Common myeloid progenitor, CD34-positive (primary cell): ENCODE results near the gene KLK4.

Source experiments
- CTCF ChIA-PET: fragments of 350-600 bp; sonication (Branson Sonifier 250); formaldehyde crosslinking; loops from one replicate; lab custom pipeline; 2021; ENCODE audit warnings: antibody characterized with exemption; lab: Charles Lee
- POLR2A ChIA-PET: fragments of 350-600 bp; sonication (Branson Sonifier 250); formaldehyde crosslinking; loops from one replicate; lab custom pipeline; 2021; ENCODE audit warnings: antibody characterized with exemption; lab: Charles Lee
- DNase-seq, 3 donors: peaks; one replicate each; pipeline versions ENCODE4 v3.0.0 to v3.0.0-alpha.2; 2013
- H3K27ac ChIP-seq, 2 experiments: 1 replicate in 1 of 2; 2 replicates in 1 of 2; pipeline ENCODE4 v1.7.0; 2013; ENCODE audit warnings: inconsistent platforms in 2 of 2, low read length in 2 of 2, mild to moderate bottlenecking in 2 of 2, low read depth in 1 of 2, moderate library complexity in 1 of 2; ENCODE audit not compliant: severe bottlenecking in 2 of 2, insufficient read depth in 1 of 2, poor library complexity in 1 of 2
- H3K27me3 ChIP-seq, 5 experiments: replicated peaks in 2 of 5; 1 replicate in 3 of 5; 2 replicates in 2 of 5; pipeline versions ENCODE4 v1.6.1 to v1.7.0; 2013; ENCODE audit warnings: low read length in 4 of 5, mild to moderate bottlenecking in 2 of 5, moderate library complexity in 2 of 5, inconsistent platforms in 1 of 5; ENCODE audit not compliant: insufficient read depth in 5 of 5, control insufficient read depth in 4 of 5
- H3K36me3 ChIP-seq, 4 experiments: 1 replicate in 2 of 4; 2 replicates in 2 of 4; pipeline versions ENCODE4 v1.6.1 to v1.7.0; 2013; ENCODE audit warnings: low read length in 3 of 4, control low read depth in 1 of 4, mild to moderate bottlenecking in 1 of 4; ENCODE audit not compliant: control insufficient read depth in 4 of 4, insufficient read depth in 4 of 4
- H3K4me1 ChIP-seq, 4 experiments: 1 replicate in 3 of 4; 2 replicates in 1 of 4; pipeline versions ENCODE4 v1.6.1 to v1.7.1; 2013; ENCODE audit warnings: low read length in 3 of 4, mild to moderate bottlenecking in 3 of 4, control low read depth in 1 of 4, inconsistent platforms in 1 of 4, moderate library complexity in 1 of 4; ENCODE audit not compliant: control insufficient read depth in 4 of 4, insufficient read depth in 4 of 4; ENCODE audit errors: control extremely low read depth in 1 of 4
- H3K4me3 ChIP-seq, 7 experiments: 1 replicate in 4 of 7; 2 replicates in 3 of 7; pipeline versions ENCODE4 v1.5.1 to v1.7.0; 2013; ENCODE audit warnings: mild to moderate bottlenecking in 7 of 7, low read length in 6 of 7, moderate library complexity in 6 of 7, inconsistent platforms in 2 of 7, low read depth in 2 of 7, control low read depth in 1 of 7; ENCODE audit not compliant: insufficient read depth in 4 of 7, control insufficient read depth in 1 of 7; ENCODE audit errors: extremely low read depth in 1 of 7
- H3K9me3 ChIP-seq, 5 experiments: 1 replicate in 4 of 5; 2 replicates in 1 of 5; pipeline versions ENCODE4 v1.6.1 to v1.7.1; 2013; ENCODE audit warnings: low read length in 4 of 5, mild to moderate bottlenecking in 2 of 5, inconsistent platforms in 1 of 5, low read depth in 1 of 5, moderate library complexity in 1 of 5; ENCODE audit not compliant: control insufficient read depth in 4 of 5, insufficient read depth in 2 of 5; ENCODE audit errors: control extremely low read depth in 1 of 5
- WGBS: methylation state at CpG from one replicate; pipeline ENCODE4 v1.1.5; 2013; ENCODE audit not compliant: insufficient coverage; 5-methylcytosine and 5-hydroxymethylcytosine counted together

KLK4 gene

GRCh38 chr19:50906217-50906616 lies 5.0 kb downstream of the KLK4 start:
- Histone ChIP-seq H3K36me3 (no peaks in the 10 kb centered on the region), H3K4me3 (no peak overlapping the region), H3K9me3 (no peaks in the 10 kb centered on the region), H3K4me1 (peaks cover 0 to 8% (median 1%) of the 10 kb centered on the region in 4 experiments), H3K27ac (no peak overlapping the region), H3K27me3 (peaks cover 3 to 49% (median 25%) of the 10 kb centered on the region in 5 experiments)
- ChIA-PET POLR2A (no interaction called here), CTCF (interaction anchor here (1.1 to 1.3 kb wide), 2 partner anchors 11 to 14 kb away, joined by 3 to 4 read pairs; no protein-coding TSS in a partner anchor)
- peak in 2 of 3 donors; percentile 45 to 60 for DNase-seq
- 20% methylated on average over 4 of the region's 5 CpGs for WGBS

DNA sequence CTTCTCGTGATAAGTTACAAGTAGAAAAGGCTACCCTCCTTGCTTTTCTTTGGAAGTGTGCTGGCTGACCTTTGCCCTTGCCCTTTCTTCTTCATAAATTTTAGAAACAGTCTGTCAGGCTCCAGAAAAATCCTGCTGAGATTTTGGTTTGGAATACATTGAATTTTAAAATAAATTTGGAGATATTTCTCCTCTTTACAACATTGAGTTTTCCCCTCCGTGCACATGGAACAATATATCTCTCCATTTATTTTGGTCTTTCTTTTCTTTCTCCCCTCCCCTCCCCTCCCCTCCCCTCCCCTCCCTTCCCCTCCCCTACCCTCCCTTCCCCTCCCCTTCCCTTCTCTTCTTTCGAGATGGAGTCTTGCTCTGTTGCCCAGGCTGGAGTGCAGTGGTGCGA lies 8.6 kb downstream of the KLK4 start:
- WGBS: 100% methylated on average over 1 of the region's 4 CpGs
- Histone ChIP-seq H3K27ac (no peak overlapping the region), H3K4me1 (no peaks in the 10 kb centered on the region), H3K9me3 (no peaks in the 10 kb centered on the region), H3K27me3 (peaks cover 0 to 26% (median 8%) of the 10 kb centered on the region in 5 experiments), H3K4me3 (no peak overlapping the region), H3K36me3 (no peaks in the 10 kb centered on the region)
- ChIA-PET POLR2A (no interaction called here), CTCF (no interaction called here)
- DNase-seq: no peak

GRCh38 chr19:50899569-50899968 lies 11.6 kb downstream of the KLK4 start:
- peaks cover 0 to 28% (median 3%) of the 10 kb centered on the region in 5 experiments for H3K27me3 ChIP-seq
- peaks cover 0 to 6% (median 3%) of the 10 kb centered on the region in 5 experiments for H3K9me3 ChIP-seq
- no peaks in the 10 kb centered on the region for H3K4me1 ChIP-seq
- WGBS: 94% methylated on average over 3 of the region's 3 CpGs
- no peak overlapping the region for H3K27ac ChIP-seq
- DNase-seq: no peak
- POLR2A ChIA-PET: no interaction called here
- CTCF ChIA-PET: interaction anchor here (1.0 kb wide), 1 partner anchor 23 kb away, joined by 3 read pairs; no protein-coding TSS in a partner anchor
- H3K36me3 ChIP-seq: no peaks in the 10 kb centered on the region
- no peak overlapping the region for H3K4me3 ChIP-seq

GRCh38 chr19:50898018-50898417 lies 13.2 kb downstream of the KLK4 start:
- no peak for DNase-seq
- WGBS: 79% methylated on average over 2 of the region's 4 CpGs
- H3K9me3 ChIP-seq: peaks cover 0 to 8% (median 4%) of the 10 kb centered on the region in 5 experiments
- no peak overlapping the region for H3K27ac ChIP-seq
- H3K36me3 ChIP-seq: no peaks in the 10 kb centered on the region
- H3K4me3 ChIP-seq: no peak overlapping the region
- peaks cover 0 to 28% (median 3%) of the 10 kb centered on the region in 5 experiments for H3K27me3 ChIP-seq
- H3K4me1 ChIP-seq: no peaks in the 10 kb centered on the region
- ChIA-PET CTCF (no interaction called here), POLR2A (no interaction called here)

DNA sequence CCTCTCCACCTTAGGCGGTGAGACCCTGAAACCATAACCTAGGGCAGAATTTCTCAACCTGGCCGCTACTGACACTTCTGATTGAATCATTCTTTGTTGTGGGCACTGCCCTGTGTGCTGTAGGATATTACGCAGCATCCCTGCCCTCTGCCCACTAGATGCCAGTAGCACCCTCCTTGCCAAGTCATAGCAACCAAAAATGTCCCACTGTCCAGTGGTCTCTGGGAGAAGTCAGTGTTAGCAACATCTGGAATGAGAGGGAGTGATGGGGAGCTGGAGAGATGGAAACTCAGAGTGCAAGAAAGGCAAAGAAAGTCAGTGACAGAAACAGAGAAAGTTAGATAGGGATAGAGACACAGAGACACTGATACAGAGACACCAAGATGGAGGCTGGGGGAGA lies 13.6 kb downstream of the KLK4 start:
- Histone ChIP-seq H3K4me3 (no peak overlapping the region), H3K4me1 (no peaks in the 10 kb centered on the region), H3K27ac (no peak overlapping the region), H3K9me3 (peaks cover 0 to 8% (median 4%) of the 10 kb centered on the region in 5 experiments), H3K27me3 (peaks cover 0 to 26% (median 3%) of the 10 kb centered on the region in 5 experiments), H3K36me3 (no peaks in the 10 kb centered on the region)
- WGBS: 67% methylated on average over 3 of the region's 3 CpGs
- ChIA-PET CTCF (interaction anchor here (1.0 to 1.3 kb wide), 2 partner anchors 12 to 14 kb away, joined by 3 read pairs; no protein-coding TSS in a partner anchor), POLR2A (no interaction called here)
- DNase-seq: no peak

- H3K27ac ChIP-seq: no peak overlapping the region
Observed at GRCh38 chr19:50897191-50897607, 14.0 kb downstream of the KLK4 start.

GRCh38 chr19:50896591-50897190 lies 14.5 kb downstream of the KLK4 start:
- Histone ChIP-seq H3K4me1 (no peaks in the 10 kb centered on the region), H3K9me3 (peaks cover 0 to 8% (median 4%) of the 10 kb centered on the region in 5 experiments), H3K27ac (no peak overlapping the region), H3K36me3 (no peaks in the 10 kb centered on the region), H3K4me3 (no peak overlapping the region), H3K27me3 (peaks cover 0 to 25% (median 3%) of the 10 kb centered on the region in 5 experiments)
- ChIA-PET POLR2A (no interaction called here), CTCF (interaction anchor here (1.0 to 1.3 kb wide), 2 partner anchors 11 to 13 kb away, joined by 3 read pairs; no protein-coding TSS in a partner anchor)
- 82% methylated on average over 4 of the region's 6 CpGs for WGBS
- DNase-seq: peak; percentile 29 to 63 (median 42)

More at GRCh38 chr19:50897191-50897607, 14.0 kb downstream of the KLK4 start:
- POLR2A ChIA-PET: no interaction called here
- Histone ChIP-seq H3K36me3 (no peaks in the 10 kb centered on the region), H3K9me3 (peaks cover 0 to 8% (median 4%) of the 10 kb centered on the region in 5 experiments), H3K27me3 (peaks cover 0 to 25% (median 3%) of the 10 kb centered on the region in 5 experiments), H3K4me1 (no peaks in the 10 kb centered on the region), H3K4me3 (no peak overlapping the region)
- DNase-seq: no peak
- WGBS: no CpG with 5 or more reads among the region's 3 CpGs
- CTCF ChIA-PET: interaction anchor here (1.0 to 1.3 kb wide), 2 partner anchors 11 to 13 kb away, joined by 3 read pairs; no protein-coding TSS in a partner anchor
